GM18909 (cell line): ENCODE measurements around the gene MYG1.
"Not testable (repeated sequence)": the region's sequence is repeated elsewhere in the genome, so short reads cannot be mapped to it uniquely, and the experiment has no call there.

Source experiments
- ATAC-seq: cut with Tn5 transposase; IDR thresholded peaks from one replicate; pipeline ENCODE4 v1.9.1; 2021; ENCODE audit warnings: mild to moderate bottlenecking; ENCODE audit not compliant: unreplicated experiment, poor library complexity

MYG1 gene

GRCh38 chr12:53279888-53280498 is 19.5 kb upstream of the MYG1 start:
- ATAC-seq, result no peak

GRCh38 chr12:53286448-53286847 is 13.0 kb upstream of the MYG1 start:
- ATAC-seq, result no peak

- ATAC-seq, result no peak
Measured at GRCh38 chr12:53287741-53288216, 11.7 kb upstream of the MYG1 start.

- ATAC-seq, result no peak
Measured at GRCh38 chr12:53288322-53288721, 11.2 kb upstream of the MYG1 start.

- no peak for ATAC-seq
Measured at GRCh38 chr12:53289891-53290290, 9.6 kb upstream of the MYG1 start.

- ATAC-seq, result no peak
Measured at GRCh38 chr12:53290661-53291060, 8.8 kb upstream of the MYG1 start.

GRCh38 chr12:53292426-53292825 is 7.1 kb upstream of the MYG1 start:
- ATAC-seq, result no peak

- peak; percentile 79 for ATAC-seq
Measured at GRCh38 chr12:53295070-53295890, 4.2 kb upstream of the MYG1 start, which contains the start of gene PFDN5. Gene PFDN5, plus strand, starts transcription at chr12:53295542. Its CDS starts 26 bp downstream, at chr12:53295568.

- no peak for ATAC-seq
Measured at GRCh38 chr12:53295891-53296219, 3.6 kb upstream of the MYG1 start.

- not testable (repeated sequence) for ATAC-seq
Measured at GRCh38 chr12:53297106-53297505, 2.4 kb upstream of the MYG1 start.

GRCh38 chr12:53298164-53298563 is 1.3 kb upstream of the MYG1 start:
- ATAC-seq, result no peak

GRCh38 chr12:53299101-53299453 is 418 bp upstream of the MYG1 start:
- ATAC-seq, result no peak

- no peak for ATAC-seq
Measured at GRCh38 chr12:53300187-53300586, 692 bp downstream of the MYG1 start.

GRCh38 chr12:53302903-53303302 is 3.4 kb downstream of the MYG1 start:
- ATAC-seq, result no peak

GRCh38 chr12:53306826-53307225 is 7.3 kb downstream of the MYG1 start:
- no peak for ATAC-seq

GRCh38 chr12:53308276-53308675 is 8.8 kb downstream of the MYG1 start:
- ATAC-seq, result no peak

GRCh38 chr12:53313996-53314395 is 14.5 kb downstream of the MYG1 start:
- no peak for ATAC-seq

GRCh38 chr12:53320352-53321195 is 21.1 kb downstream of the MYG1 start:
- no peak for ATAC-seq

GRCh38 chr12:53324113-53324778 is 24.8 kb downstream of the MYG1 start:
- peak; percentile 34 for ATAC-seq

- peak; percentile 54 for ATAC-seq
Measured at GRCh38 chr12:53324779-53325510, 25.4 kb downstream of the MYG1 start.
